Spinal cord (tissue), 10 donors: ENCODE measurements around the gene UBC. TPM values are rescaled to one million over a fixed set of nuclear protein-coding genes. Genes with fewer than 3 reads are reported as not detected.

Source experiments
- DNase-seq, 6 donors: peaks; one replicate each; pipeline versions ENCODE4 v3.0.0 to v3.0.0-alpha.2; 2013 to 2015; ENCODE audit warnings: low spot score in 6 of 6, low read depth in 4 of 6
- H3K27ac ChIP-seq: one replicate; pipeline ENCODE4 v1.5.1; 2013; ENCODE audit warnings: low read depth, low read length, control low read depth
- H3K27me3 ChIP-seq: one replicate; pipeline ENCODE4 v1.6.1; 2013; ENCODE audit warnings: low read length; ENCODE audit not compliant: control insufficient read depth, insufficient read depth
- H3K36me3 ChIP-seq: one replicate; pipeline ENCODE4 v1.6.1; 2013; ENCODE audit warnings: low read length; ENCODE audit not compliant: control insufficient read depth, insufficient read depth
- H3K4me1 ChIP-seq: one replicate; pipeline ENCODE4 v1.6.1; 2013; ENCODE audit warnings: low read length; ENCODE audit not compliant: control insufficient read depth, insufficient read depth
- H3K4me3 ChIP-seq: one replicate; pipeline ENCODE4 v1.5.1; 2013; ENCODE audit warnings: low read depth, low read length, control low read depth
- H3K9me3 ChIP-seq: one replicate; pipeline ENCODE4 v1.6.1; 2013; ENCODE audit warnings: low read length; ENCODE audit not compliant: control insufficient read depth, insufficient read depth
- WGBS: methylation state at CpG from one replicate; pipeline ENCODE4 v1.1.5; 2013; ENCODE audit warnings: missing lambda C conversion rate; ENCODE audit not compliant: insufficient coverage; 5-methylcytosine and 5-hydroxymethylcytosine counted together
- polyA plus RNA-seq, 2 donors: library from polyadenylated mRNA; unstranded; fragments of 120-200 nt; gene quantifications; one replicate each; pipeline ENCODE4 v1.2.1, GENCODE V29; 2013; ENCODE audit not compliant: insufficient read length in 2 of 2
- total RNA-seq, 2 donors: library from RNA; depleted of rRNA in 1 of 2; stranded (reverse); fragments of 120-200 nt in 1 of 2; fragments of >200 nt in 1 of 2; gene quantifications; one replicate each; pipeline versions ENCODE4 v1.2.3 to v1.2.4, GENCODE V29; 2013 to 2014
- donor health status: healthy.

The UBC gene
- total and polyA plus RNA-seq, 4 donors = 1,161 to 1,238 (median 1,201) TPM

DNA sequence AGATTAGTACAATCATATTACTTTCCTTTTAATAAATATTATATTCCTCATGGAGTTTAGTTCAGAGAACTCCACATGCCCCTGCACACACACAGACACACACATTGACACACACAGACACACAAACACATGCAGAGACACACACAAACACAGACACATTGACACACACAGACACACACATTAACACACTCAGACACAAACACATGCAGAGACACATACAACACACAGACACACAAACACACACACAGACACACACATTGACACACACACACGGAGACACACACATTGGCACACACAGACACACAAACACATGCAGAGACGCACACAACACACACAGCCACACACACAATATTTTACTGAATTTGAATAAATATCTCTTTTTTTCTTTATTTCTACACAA lies 38.3 kb downstream of the UBC start:
- Histone ChIP-seq H3K4me1 (peaks cover 6% of the 10 kb centered on the region), H3K4me3 (no peak overlapping the region), H3K27me3 (no peaks in the 10 kb centered on the region), H3K27ac (no peak overlapping the region), H3K9me3 (no peaks in the 10 kb centered on the region), H3K36me3 (no peaks in the 10 kb centered on the region)
- no peak for DNase-seq
- 40% methylated on average over 1 of the region's 2 CpGs for WGBS

DNA sequence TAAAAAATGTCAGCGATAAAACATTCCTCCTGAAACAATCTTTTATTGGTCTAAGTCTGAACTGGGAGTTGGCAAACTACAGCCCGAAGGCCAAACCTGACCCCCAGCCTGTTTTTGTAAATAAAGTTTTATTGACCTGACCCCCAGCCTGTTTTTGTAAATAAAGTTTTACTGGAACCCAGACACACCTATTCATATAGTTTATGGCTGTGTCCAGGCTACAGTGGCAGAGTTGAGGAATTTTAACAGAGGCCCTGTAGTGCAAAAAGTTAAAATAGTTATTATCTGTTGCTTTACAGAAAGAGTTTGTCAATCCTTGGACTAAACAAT lies 38.7 kb downstream of the UBC start:
- peaks cover 6% of the 10 kb centered on the region for H3K4me1 ChIP-seq
- H3K9me3 ChIP-seq = no peaks in the 10 kb centered on the region
- H3K36me3 ChIP-seq = no peaks in the 10 kb centered on the region
- DNase-seq = no peak
- no peaks in the 10 kb centered on the region for H3K27me3 ChIP-seq
- H3K27ac ChIP-seq = no peak overlapping the region
- WGBS = no CpG with 5 or more reads among the region's 2 CpGs
- H3K4me3 ChIP-seq = no peak overlapping the region

DNA sequence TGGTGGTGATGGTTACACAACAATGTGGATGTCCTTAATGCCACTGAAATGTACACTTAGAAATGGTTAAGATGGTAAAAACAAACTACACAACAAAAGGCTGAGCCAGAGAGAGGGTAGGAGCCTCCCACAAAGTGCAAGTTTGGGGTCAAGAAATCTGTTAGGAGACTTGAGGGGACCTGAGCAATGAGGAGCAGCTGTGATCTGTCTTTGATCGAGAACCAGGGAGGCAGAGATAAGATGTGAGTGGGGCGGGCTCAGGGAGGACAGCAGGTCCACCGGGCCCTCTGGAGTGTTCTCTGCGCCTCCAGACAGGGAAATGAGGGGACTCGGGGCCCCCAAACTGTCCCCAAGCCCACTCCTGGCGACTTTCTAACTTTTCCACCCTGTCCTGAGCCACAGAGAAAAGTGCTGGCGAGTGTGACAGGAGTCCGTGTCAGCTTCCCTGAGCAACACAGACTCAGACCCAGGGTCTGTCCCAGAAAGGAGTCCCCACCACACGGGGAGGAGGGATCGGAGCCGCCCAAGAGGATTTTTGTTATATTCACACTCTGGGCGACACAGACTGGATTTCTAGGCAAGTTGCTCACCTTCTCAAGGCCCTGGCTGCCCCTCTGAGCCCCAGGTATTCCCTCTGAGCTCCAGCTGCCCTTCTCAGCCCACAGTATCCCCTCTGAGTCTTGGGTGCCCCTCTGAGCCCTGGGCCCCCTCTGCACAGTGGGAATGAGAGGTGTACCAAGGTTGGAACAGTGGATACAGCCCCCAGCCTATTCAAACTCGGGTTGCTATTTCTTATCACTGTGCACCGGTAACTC lies 39.3 kb downstream of the UBC start:
- 76% methylated on average over 11 of the region's 14 CpGs for WGBS
- Histone ChIP-seq H3K4me3 (no peak overlapping the region), H3K27me3 (no peaks in the 10 kb centered on the region), H3K9me3 (no peaks in the 10 kb centered on the region), H3K27ac (no peak overlapping the region), H3K4me1 (peaks cover 6% of the 10 kb centered on the region), H3K36me3 (no peaks in the 10 kb centered on the region)
- DNase-seq = no peak

DNA sequence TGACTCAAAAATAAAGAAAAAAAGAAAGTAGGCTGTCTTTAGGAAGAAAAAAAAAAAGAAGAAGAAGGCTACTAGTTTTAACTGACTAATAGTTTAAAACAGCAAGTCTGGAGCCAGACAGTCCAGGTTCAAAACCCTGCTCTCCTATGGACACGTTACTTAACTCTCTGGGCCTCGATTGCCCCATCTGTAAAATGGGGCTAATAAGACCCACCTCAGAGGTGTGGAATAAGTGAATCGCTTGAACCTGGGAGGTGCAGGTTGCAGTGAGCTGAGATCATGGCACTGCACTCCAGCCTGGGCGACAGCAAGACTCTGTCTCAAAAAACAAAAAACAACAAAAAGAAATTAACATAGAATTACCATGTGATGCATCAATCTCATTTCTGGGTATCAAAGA lies 40.3 kb downstream of the UBC start:
- no peaks in the 10 kb centered on the region for H3K9me3 ChIP-seq
- WGBS = 94% methylated on average over 3 of the region's 4 CpGs

DNA sequence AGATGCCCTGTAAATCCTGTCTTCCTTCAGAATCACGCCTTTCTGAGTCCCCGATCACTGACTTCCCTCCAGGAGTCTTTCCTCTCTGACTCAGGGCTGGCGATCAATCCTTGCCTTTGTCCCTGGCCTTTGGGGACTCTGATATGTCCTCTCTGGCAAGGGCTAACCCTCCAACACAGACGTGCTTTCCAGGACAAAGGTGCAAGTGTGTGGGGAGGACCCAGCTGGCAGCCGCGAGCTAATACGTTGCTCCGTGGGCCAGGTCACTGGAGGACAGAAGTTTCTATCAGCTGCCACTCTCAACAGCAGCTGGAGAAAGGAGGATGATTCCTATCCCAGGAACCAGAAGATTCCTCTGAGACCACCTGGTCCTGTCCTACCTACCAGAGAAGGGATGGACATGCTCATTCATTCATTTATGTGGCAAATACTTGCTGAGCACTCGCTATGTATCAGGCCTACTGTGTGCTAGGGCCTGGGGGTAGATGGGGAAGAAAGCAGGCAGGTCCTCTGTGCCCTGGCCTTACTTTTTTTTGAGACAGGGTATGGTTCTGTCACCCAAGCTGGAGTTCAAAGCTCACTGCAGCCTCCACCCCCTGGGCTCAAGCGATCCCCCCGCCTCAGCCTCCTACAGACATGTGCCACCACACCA lies 42.3 kb downstream of the UBC start:
- Histone ChIP-seq H3K9me3 (no peaks in the 10 kb centered on the region), H3K27ac (no peak overlapping the region), H3K4me3 (no peak overlapping the region), H3K27me3 (no peaks in the 10 kb centered on the region), H3K4me1 (peaks cover 3% of the 10 kb centered on the region), H3K36me3 (no peaks in the 10 kb centered on the region)
- WGBS = 55% methylated on average over 7 of the region's 11 CpGs
- peak in 1 of 6 donors; percentile 7 for DNase-seq

More for the DNA sequence above, 40.3 kb downstream of the UBC start:
- Histone ChIP-seq H3K27ac (no peak overlapping the region), H3K4me1 (peaks cover 6% of the 10 kb centered on the region), H3K27me3 (no peaks in the 10 kb centered on the region), H3K36me3 (no peaks in the 10 kb centered on the region), H3K4me3 (no peak overlapping the region)
- DNase-seq = no peak

DNA sequence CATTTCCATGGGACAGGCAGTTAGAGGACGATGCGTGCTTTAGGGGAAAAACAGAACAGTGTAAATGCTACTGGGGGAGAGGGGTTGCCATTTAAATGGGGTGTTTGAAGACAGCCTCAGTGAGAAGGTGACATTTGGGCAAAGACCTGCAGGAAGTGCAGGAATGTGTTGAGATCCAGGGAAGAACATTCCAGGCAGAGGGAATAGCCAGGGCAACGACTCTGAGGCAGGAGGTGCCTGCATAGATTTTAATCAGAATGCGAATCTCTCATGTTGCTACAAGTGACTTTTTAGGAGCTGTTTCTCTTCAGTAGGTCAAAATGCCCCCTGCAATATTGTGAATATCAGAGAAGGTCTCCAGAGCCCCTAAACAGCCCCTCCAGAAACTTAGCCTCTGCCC lies 43.2 kb downstream of the UBC start:
- no peak overlapping the region for H3K27ac ChIP-seq
- H3K9me3 ChIP-seq = no peaks in the 10 kb centered on the region
- DNase-seq = no peak
- H3K4me3 ChIP-seq = no peak overlapping the region
- no peaks in the 10 kb centered on the region for H3K27me3 ChIP-seq
- H3K36me3 ChIP-seq = no peaks in the 10 kb centered on the region
- H3K4me1 ChIP-seq = peaks cover 3% of the 10 kb centered on the region
- 85% methylated on average over 4 of the region's 4 CpGs for WGBS

DNA sequence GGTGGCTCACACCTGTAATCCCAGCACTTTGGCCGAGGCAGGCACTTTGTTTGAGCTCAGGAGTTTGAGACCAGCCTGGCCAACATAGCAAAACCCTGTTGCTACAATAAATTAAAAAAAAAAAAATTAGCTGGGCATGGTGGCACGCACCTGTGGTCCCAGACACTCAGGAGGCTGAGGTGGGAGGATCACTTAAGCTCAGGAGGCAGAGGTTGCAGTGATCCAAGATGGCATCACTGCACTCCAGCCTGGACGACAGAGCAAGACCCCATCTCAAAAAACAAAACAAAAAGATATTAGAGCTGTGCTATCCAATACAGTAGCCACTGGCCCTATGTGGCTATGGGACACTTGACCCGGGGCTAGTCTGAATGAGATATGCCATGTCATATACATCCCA lies 43.9 kb downstream of the UBC start:
- Histone ChIP-seq H3K27me3 (no peaks in the 10 kb centered on the region), H3K4me3 (no peak overlapping the region), H3K36me3 (no peaks in the 10 kb centered on the region), H3K9me3 (no peaks in the 10 kb centered on the region), H3K4me1 (peaks cover 3% of the 10 kb centered on the region), H3K27ac (no peak overlapping the region)
- WGBS = 100% methylated on average over 2 of the region's 4 CpGs
- no peak for DNase-seq

DNA sequence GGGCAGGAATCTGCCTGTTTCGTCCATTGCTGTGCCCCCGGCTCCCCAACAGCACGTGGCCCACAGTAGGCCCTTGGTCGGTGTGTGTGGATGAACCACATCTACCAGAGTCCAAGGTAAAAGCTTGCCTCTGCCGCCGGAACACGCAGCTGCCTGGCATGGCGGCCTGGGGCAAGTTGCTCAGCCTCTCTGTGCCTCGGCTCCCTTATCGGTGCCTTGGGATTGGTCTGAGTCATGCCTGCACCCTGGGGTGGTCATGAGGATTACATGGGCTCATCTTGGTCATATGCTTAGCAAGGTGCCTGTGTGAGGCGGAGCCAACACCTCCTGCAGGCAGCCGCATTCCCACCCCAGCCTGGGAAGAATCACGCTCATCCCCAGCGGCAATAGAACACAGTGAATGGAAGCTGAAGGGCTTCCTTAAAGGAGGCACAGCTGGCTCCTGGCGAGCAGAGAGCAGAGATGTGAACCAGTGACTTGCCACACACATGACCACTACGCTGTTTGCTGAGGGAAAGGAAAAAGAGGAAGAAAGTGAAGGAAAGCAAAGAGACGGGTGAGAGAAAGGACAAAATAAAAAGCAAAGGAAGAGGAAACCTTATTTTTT lies 45.3 kb downstream of the UBC start:
- no peaks in the 10 kb centered on the region for H3K36me3 ChIP-seq
- no peaks in the 10 kb centered on the region for H3K27me3 ChIP-seq
- peaks cover 7% of the 10 kb centered on the region for H3K4me1 ChIP-seq
- H3K27ac ChIP-seq = no peak overlapping the region
- no peaks in the 10 kb centered on the region for H3K9me3 ChIP-seq
- no peak overlapping the region for H3K4me3 ChIP-seq
- DNase-seq = no peak
- 85% methylated on average over 11 of the region's 17 CpGs for WGBS

DNA sequence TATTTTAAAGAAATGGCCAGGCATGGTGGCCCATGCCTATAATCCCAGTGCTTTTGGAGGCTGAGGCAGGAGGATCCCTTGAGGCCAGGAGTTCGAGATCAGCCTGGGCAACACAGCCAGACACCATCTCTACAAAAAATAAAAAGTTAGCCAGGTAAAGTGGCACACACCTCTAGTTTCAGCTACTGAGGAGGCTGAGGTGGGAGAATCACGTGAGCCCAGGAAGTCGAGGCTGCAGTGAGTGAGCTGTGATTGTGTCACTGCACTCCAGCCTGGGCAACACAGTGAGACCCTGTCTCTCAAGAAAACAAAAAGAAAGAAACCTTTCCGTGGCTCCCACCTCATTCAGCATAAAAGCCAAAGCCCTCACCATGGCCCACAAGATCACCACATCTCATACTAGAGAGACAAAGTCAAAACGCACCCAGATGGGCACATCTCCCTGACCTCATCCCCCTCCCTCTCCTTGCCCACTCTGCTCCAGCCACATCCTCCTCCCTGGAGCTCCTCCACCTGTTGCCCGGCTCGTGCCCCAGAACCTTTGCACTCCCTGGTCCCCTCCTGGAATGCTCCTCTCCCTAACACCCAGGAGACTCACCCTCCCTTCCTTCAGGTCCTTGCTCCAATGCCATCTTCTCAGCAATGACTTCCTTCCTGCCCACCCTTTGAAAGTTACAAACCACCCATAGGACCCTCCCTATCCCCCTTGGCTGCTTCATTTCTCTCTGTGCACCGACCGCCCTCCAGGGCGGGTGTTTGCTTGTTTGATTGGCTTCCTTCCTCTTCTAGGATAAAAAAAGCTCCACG lies 46.0 kb downstream of the UBC start:
- 81% methylated on average over 8 of the region's 11 CpGs for WGBS
- no peak overlapping the region for H3K4me3 ChIP-seq
- H3K27ac ChIP-seq = no peak overlapping the region
- peaks cover 11% of the 10 kb centered on the region for H3K4me1 ChIP-seq
- H3K27me3 ChIP-seq = no peaks in the 10 kb centered on the region
- DNase-seq = no peak
- no peaks in the 10 kb centered on the region for H3K36me3 ChIP-seq
- no peaks in the 10 kb centered on the region for H3K9me3 ChIP-seq
